NB4 (cell line): Measurements from ENCODE around the gene HLA-DPB1.
A peak's percentile ranks its signal among the peaks of the same experiment; 100 is the strongest.
"Not testable (repeated sequence)": the region's sequence is repeated elsewhere in the genome, so short reads cannot be mapped to it uniquely, and the experiment has no call there.

Experiments
- DNase-seq: peaks from one replicate; pipeline ENCODE4 v3.0.0; 2010; ENCODE audit warnings: low read depth
- H3K4me3 ChIP-seq: one replicate; pipeline ENCODE4 v1.5.1; 2011; ENCODE audit warnings: mild to moderate bottlenecking, low read depth, low read length, moderate library complexity
- MYC ChIP-seq: IDR thresholded peaks from 2 replicates; pipeline ENCODE4 v1.6.1; 2011; ENCODE audit warnings: low read depth, low read length
- POLR2A ChIP-seq: IDR thresholded peaks from 2 replicates; pipeline ENCODE4 v1.6.1; 2011; ENCODE audit warnings: mild to moderate bottlenecking; ENCODE audit not compliant: insufficient read length; ENCODE audit errors: extremely low read depth
- TF ChIP-seq, protein P1 (sequence below): IDR thresholded peaks from 2 replicates; pipeline ENCODE4 v1.6.1; 2011; ENCODE audit warnings: low read depth, low read length
- TF ChIP-seq, protein P2 (sequence below): IDR thresholded peaks from one replicate; pipeline ENCODE4 v1.5.1; 2012; ENCODE audit warnings: low read depth, low read length

HLA-DPB1 gene

GRCh38 chr6:33057222-33058150, 18.3 kb upstream of the HLA-DPB1 start:
- H3K4me3 ChIP-seq = no peak overlapping the region
- peak; percentile 11 for DNase-seq
- no peak for TF ChIP-seq POLR2A

DNA sequence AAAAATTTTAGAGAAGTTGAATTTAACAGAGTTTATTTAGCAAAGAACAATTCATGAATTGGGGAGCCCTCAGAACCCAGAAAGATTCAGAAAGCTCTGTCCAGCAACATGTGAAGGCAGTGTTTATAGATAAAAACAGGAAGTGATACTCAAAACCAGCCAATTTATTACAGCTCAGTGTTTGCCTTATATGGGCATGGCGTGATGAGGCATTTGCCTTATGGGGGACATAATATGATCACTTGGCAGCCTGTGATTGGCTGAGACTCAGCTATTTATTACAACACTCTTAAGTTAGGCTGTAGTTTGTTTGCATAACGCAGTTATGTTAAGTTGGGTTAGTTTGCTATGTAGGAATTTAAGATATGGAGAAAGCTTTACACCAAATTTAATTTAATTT, 13.8 kb upstream of the HLA-DPB1 start:
- no peak overlapping the region for H3K4me3 ChIP-seq
- no peak for TF ChIP-seq POLR2A
- no peak for TF ChIP-seq MYC
- TF ChIP-seq, protein P1, sequence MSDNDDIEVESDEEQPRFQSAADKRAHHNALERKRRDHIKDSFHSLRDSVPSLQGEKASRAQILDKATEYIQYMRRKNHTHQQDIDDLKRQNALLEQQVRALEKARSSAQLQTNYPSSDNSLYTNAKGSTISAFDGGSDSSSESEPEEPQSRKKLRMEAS = no peak
- peak; percentile 72 for DNase-seq

- not testable (repeated sequence) for H3K4me3 ChIP-seq, DNase-seq
Observed at GRCh38 chr6:33063435-33063834, 12.4 kb upstream of the HLA-DPB1 start.

DNA sequence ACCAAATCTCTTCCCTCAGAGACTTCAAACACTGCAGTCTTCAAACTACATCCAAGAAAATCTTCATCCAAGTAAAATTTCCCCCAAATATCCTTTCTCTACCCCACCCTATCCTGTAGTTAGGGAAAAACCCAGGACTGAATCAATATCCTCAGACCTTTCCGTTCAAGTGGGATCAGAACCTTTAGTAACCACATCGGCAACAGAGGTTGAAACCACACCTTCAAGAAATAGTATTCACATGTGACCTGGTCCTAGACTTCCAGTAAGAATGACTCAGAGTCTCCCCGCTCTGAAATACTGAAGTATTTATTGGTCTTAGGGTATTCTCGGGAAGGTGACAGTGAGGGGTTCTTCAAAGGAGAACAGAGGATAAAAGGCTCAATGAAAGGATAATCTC, 11.1 kb upstream of the HLA-DPB1 start:
- TF ChIP-seq POLR2A (no peak), MYC (no peak)
- TF ChIP-seq, protein P1 = no peak
- TF ChIP-seq, protein P2, sequence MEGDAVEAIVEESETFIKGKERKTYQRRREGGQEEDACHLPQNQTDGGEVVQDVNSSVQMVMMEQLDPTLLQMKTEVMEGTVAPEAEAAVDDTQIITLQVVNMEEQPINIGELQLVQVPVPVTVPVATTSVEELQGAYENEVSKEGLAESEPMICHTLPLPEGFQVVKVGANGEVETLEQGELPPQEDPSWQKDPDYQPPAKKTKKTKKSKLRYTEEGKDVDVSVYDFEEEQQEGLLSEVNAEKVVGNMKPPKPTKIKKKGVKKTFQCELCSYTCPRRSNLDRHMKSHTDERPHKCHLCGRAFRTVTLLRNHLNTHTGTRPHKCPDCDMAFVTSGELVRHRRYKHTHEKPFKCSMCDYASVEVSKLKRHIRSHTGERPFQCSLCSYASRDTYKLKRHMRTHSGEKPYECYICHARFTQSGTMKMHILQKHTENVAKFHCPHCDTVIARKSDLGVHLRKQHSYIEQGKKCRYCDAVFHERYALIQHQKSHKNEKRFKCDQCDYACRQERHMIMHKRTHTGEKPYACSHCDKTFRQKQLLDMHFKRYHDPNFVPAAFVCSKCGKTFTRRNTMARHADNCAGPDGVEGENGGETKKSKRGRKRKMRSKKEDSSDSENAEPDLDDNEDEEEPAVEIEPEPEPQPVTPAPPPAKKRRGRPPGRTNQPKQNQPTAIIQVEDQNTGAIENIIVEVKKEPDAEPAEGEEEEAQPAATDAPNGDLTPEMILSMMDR = no peak
- no peak for DNase-seq
- H3K4me3 ChIP-seq = no peak overlapping the region

DNA sequence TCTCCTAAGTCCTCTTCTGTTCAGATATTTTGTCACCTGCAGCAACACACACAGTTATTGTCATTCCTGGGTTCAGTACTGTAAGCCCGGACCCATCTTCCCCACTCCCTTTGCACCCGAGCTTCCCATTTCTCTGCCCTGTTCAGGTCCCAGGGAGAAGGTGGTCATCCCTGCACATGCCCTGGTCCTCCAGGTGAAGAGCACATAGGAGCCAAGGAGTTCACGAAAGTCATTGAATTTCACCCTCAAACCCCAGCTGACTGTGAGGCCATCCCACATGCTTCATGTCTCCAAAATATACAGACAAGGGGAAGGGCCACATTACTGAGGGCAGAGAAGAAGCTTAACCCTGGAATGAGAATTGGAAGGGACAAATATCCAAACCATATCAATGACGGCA, 10.5 kb upstream of the HLA-DPB1 start:
- no peak for DNase-seq
- no peak for TF ChIP-seq POLR2A
- TF ChIP-seq, protein P2 = no peak
- H3K4me3 ChIP-seq = no peak overlapping the region

DNA sequence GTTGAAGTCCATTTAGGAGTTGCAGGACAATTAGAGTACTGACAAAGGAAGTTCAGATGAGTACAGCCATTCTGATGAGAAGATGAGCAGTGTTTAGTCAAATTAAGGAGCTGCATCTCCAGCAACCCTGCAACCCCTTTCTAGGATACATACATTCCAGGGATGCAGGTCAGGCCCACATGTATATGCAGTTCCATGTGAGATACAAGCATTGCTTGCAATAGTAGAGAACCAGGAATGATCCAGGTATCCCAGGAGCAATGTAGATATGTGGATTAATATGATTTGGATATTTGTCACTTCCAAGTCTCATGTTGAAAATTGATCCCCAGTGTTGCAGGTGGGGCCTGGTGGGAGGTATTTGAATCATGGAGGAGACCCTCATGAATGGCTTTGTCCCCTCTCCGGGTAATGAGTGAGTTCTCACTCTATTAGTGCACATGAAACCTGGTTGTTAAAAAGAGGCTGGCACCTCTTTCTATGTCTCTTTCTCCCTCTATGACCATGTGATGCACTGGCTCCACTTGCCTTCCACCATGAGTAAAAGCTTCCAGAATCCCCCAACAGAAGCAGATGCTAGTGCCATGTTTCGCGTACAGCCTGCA, 8.8 kb upstream of the HLA-DPB1 start:
- H3K4me3 ChIP-seq = no peak overlapping the region
- DNase-seq = no peak
- TF ChIP-seq, protein P1 = no peak
- no peak for TF ChIP-seq MYC
- TF ChIP-seq, protein P2 = no peak
- no peak for TF ChIP-seq POLR2A

DNA sequence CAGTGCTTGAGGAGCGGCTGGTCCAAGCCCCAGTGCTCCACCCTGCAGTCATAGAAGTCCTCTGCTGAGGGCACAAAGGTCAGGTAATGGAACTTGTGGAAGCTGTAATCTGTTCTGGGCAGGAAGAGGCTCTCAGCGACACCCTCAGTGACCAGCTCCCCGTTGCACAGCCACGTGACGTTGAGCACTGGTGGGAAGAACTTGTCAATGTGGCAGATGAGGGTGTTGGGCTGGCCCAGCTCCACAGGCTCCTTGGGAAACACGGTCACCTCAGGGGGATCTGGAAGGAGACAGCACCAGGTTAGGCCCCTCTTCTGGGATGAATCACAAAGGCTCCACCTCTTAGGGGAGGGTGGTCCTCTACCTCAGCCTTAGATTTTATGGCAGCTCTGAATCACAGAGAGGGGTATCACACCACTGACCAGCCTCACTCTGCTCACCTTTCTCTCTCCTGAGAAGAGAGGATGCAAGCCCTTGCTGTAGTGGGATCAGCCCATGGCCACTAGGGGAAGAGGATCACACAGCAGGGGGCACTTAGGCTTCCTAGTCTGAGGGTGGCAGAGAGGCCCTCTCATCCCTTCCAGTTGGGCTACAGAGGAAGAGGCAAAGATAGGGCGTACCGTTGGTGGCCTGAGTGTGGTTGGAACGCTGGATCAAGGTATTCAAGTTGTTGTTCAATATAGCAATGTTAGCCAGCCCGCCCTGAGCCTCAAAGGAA, 6.6 kb upstream of the HLA-DPB1 start:
- no peak overlapping the region for H3K4me3 ChIP-seq
- no peak for TF ChIP-seq POLR2A
- no peak for TF ChIP-seq MYC
- TF ChIP-seq, protein P2 = no peak
- TF ChIP-seq, protein P1 = no peak
- DNase-seq = no peak
